ENCODE measurements around the gene RCN1.
"Not testable (repeated sequence)": the region's sequence is repeated elsewhere in the genome, so short reads cannot be mapped to it uniquely, and the experiment has no call there.

RCN1 gene

GRCh38 chr11:32080361-32080980 is 10.4 kb upstream of the RCN1 start:
- DNase-seq: no peak

GRCh38 chr11:32081129-32081641 is 9.7 kb upstream of the RCN1 start:
- DNase-seq: no peak

- DNase-seq: no peak
Observed at GRCh38 chr11:32081901-32082300, 9.0 kb upstream of the RCN1 start.

- no peak for DNase-seq
Observed at GRCh38 chr11:32082346-32082986, 8.4 kb upstream of the RCN1 start.

GRCh38 chr11:32087597-32087996 is 3.3 kb upstream of the RCN1 start:
- DNase-seq: no peak

- DNase-seq: no peak
Observed at GRCh38 chr11:32088117-32088941, 2.5 kb upstream of the RCN1 start.

GRCh38 chr11:32092581-32093170 is 1.8 kb downstream of the RCN1 start:
- DNase-seq: no peak

GRCh38 chr11:32094923-32095322 is 4.0 kb downstream of the RCN1 start:
- DNase-seq: no peak

- DNase-seq: no peak
Observed at GRCh38 chr11:32098142-32098903, 7.4 kb downstream of the RCN1 start.

- no peak for DNase-seq
Observed at GRCh38 chr11:32099516-32099915, 8.6 kb downstream of the RCN1 start.

- no peak for DNase-seq
Observed at GRCh38 chr11:32100495-32100894, 9.6 kb downstream of the RCN1 start.

GRCh38 chr11:32101791-32102190 is 10.9 kb downstream of the RCN1 start:
- no peak for DNase-seq

- DNase-seq: not testable (repeated sequence)
Observed at GRCh38 chr11:32103121-32103719, 12.3 kb downstream of the RCN1 start.

- DNase-seq: no peak
Observed at GRCh38 chr11:32103941-32104340, 13.1 kb downstream of the RCN1 start.

GRCh38 chr11:32105871-32106560 is 15.1 kb downstream of the RCN1 start:
- DNase-seq: no peak

GRCh38 chr11:32107647-32108046 is 16.8 kb downstream of the RCN1 start:
- DNase-seq: no peak

- no peak for DNase-seq
Observed at GRCh38 chr11:32108576-32108975, 17.7 kb downstream of the RCN1 start.

GRCh38 chr11:32109138-32109537 is 18.3 kb downstream of the RCN1 start:
- DNase-seq: no peak

GRCh38 chr11:32109592-32109991 is 18.7 kb downstream of the RCN1 start:
- no peak for DNase-seq

GRCh38 chr11:32110795-32111194 is 19.9 kb downstream of the RCN1 start:
- DNase-seq: no peak

- DNase-seq: no peak
Observed at GRCh38 chr11:32113200-32113919, 22.5 kb downstream of the RCN1 start.

Measured in activated CD4-positive, alpha-beta T cell treated with anti-CD3 and anti-CD28 coated beads for 4 hours (primary cell).